Fibroblast of mammary gland (primary cell): ENCODE data around the gene NR5A2.

ENCODE experiments used
- DNase-seq: peaks from one replicate; pipeline ENCODE4 v3.0.0-alpha.2; 2010; ENCODE audit warnings: low read depth
- H3K4me3 ChIP-seq: 2 replicates; pipeline ENCODE4 v1.5.1; 2011; ENCODE audit warnings: low read depth, mild to moderate bottlenecking, low read length, moderate library complexity; ENCODE audit not compliant: control insufficient read depth
- CTCF ChIP-seq: conservative IDR thresholded peaks from 2 replicates; pipeline ENCODE4 v1.5.1; 2011; ENCODE audit warnings: low read depth, low read length, inconsistent platforms; ENCODE audit not compliant: control insufficient read depth, insufficient read depth

NR5A2 gene

GRCh38 chr1:200223613-200224012 is 196.1 kb downstream of the NR5A2 start:
- no peak for DNase-seq
- H3K4me3 ChIP-seq, result no peak overlapping the region
- no peak for TF ChIP-seq CTCF

- no peak for TF ChIP-seq CTCF
- H3K4me3 ChIP-seq, result no peak overlapping the region
- DNase-seq, result peak; percentile 62
Observed at GRCh38 chr1:200224315-200224714, 196.8 kb downstream of the NR5A2 start.

- no peak for DNase-seq
- H3K4me3 ChIP-seq, result no peak overlapping the region
- TF ChIP-seq CTCF, result no peak
Observed at GRCh38 chr1:200226268-200226968, 198.9 kb downstream of the NR5A2 start.

- DNase-seq, result no peak
- no peak for TF ChIP-seq CTCF
- no peak overlapping the region for H3K4me3 ChIP-seq
Observed at GRCh38 chr1:200226969-200227303, 199.4 kb downstream of the NR5A2 start.
